Liver (tissue), 10 donors: ENCODE measurements around the gene APPBP2. TPM values are rescaled to one million over a fixed set of nuclear protein-coding genes. Genes with fewer than 3 reads are reported as not detected.

ENCODE experiments used
- DNase-seq: peaks from one replicate; pipeline ENCODE4 v3.0.0-alpha.2; 2017; ENCODE audit warnings: low spot score
- H3K27ac ChIP-seq, 2 donors: one replicate each; pipeline ENCODE4 v1.7.0; 2013; ENCODE audit warnings: inconsistent platforms in 2 of 2, low read length in 2 of 2, control low read depth in 1 of 2, low read depth in 1 of 2, mild to moderate bottlenecking in 1 of 2
- H3K27me3 ChIP-seq, 4 donors: one replicate each; pipeline versions ENCODE4 v1.6.1 to v1.7.0; 2013; ENCODE audit warnings: low read length in 3 of 4, inconsistent platforms in 1 of 4, mild to moderate bottlenecking in 1 of 4, moderate library complexity in 1 of 4; ENCODE audit not compliant: control insufficient read depth in 4 of 4, insufficient read depth in 4 of 4
- H3K36me3 ChIP-seq, 4 donors: one replicate each; pipeline versions ENCODE4 v1.6.1 to v1.7.0; 2013; ENCODE audit warnings: low read length in 3 of 4, mild to moderate bottlenecking in 3 of 4, low read depth in 1 of 4, moderate library complexity in 1 of 4; ENCODE audit not compliant: control insufficient read depth in 4 of 4, insufficient read depth in 3 of 4
- H3K4me1 ChIP-seq, 4 donors: one replicate each; pipeline versions ENCODE4 v1.6.1 to v1.7.0; 2013; ENCODE audit warnings: low read length in 3 of 4, mild to moderate bottlenecking in 3 of 4, moderate library complexity in 1 of 4; ENCODE audit not compliant: control insufficient read depth in 4 of 4, insufficient read depth in 4 of 4
- H3K4me3 ChIP-seq, 3 donors: one replicate each; pipeline versions ENCODE4 v1.6.1 to v1.7.0; 2013; ENCODE audit warnings: low read length in 3 of 3, control low read depth in 1 of 3, low read depth in 1 of 3, mild to moderate bottlenecking in 1 of 3
- H3K9ac ChIP-seq, 2 donors: one replicate each; pipeline ENCODE4 v1.7.0; 2013; ENCODE audit warnings: low read length in 2 of 2, mild to moderate bottlenecking in 2 of 2, moderate library complexity in 2 of 2, control low read depth in 1 of 2, low read depth in 1 of 2
- H3K9me3 ChIP-seq, 4 donors: one replicate each; pipeline versions ENCODE4 v1.6.1 to v1.7.0; 2013; ENCODE audit warnings: low read length in 3 of 4; ENCODE audit not compliant: control insufficient read depth in 4 of 4
- ATF3 ChIP-seq: IDR thresholded peaks from 2 replicates; pipeline ENCODE4 v1.6.1; 2016; ENCODE audit warnings: antibody characterized with exemption
- FOXA1 ChIP-seq: IDR thresholded peaks from 2 replicates; pipeline ENCODE4 v1.6.1; 2016; ENCODE audit warnings: antibody characterized with exemption
- FOXA2 ChIP-seq: IDR thresholded peaks from 2 replicates; pipeline ENCODE4 v1.6.1; 2016; ENCODE audit warnings: antibody characterized with exemption
- GABPA ChIP-seq, 2 donors: IDR thresholded peaks in 1 of 2; conservative IDR thresholded peaks in 1 of 2; 2 replicates each; pipeline ENCODE4 v1.6.1; 2016; ENCODE audit warnings: antibody characterized with exemption in 2 of 2, mild to moderate bottlenecking in 1 of 2, moderate library complexity in 1 of 2
- HNF4A ChIP-seq, 2 donors: conservative IDR thresholded peaks; 2 replicates each; pipeline ENCODE4 v1.6.1; 2016; ENCODE audit warnings: antibody characterized with exemption in 2 of 2, mild to moderate bottlenecking in 2 of 2
- HNF4G ChIP-seq: IDR thresholded peaks from 2 replicates; pipeline ENCODE4 v1.6.1; 2016; ENCODE audit warnings: antibody characterized with exemption
- MAX ChIP-seq: IDR thresholded peaks from 2 replicates; pipeline ENCODE4 v1.6.1; 2016; ENCODE audit warnings: antibody characterized with exemption
- NR2F2 ChIP-seq: IDR thresholded peaks from 2 replicates; pipeline ENCODE4 v1.6.1; 2016; ENCODE audit warnings: antibody characterized with exemption
- RAD21 ChIP-seq, 2 donors: IDR thresholded peaks; 2 replicates each; pipeline ENCODE4 v1.6.1; 2016; ENCODE audit warnings: antibody characterized with exemption in 2 of 2, mild to moderate bottlenecking in 2 of 2
- REST ChIP-seq: IDR thresholded peaks from 2 replicates; pipeline ENCODE4 v1.6.1; 2016; ENCODE audit warnings: antibody characterized with exemption, mild to moderate bottlenecking
- RXRA ChIP-seq, 2 donors: IDR thresholded peaks; 2 replicates each; pipeline ENCODE4 v1.6.1; 2017 to 2018; ENCODE audit warnings: antibody characterized with exemption in 2 of 2, mild to moderate bottlenecking in 1 of 2
- SP1 ChIP-seq: IDR thresholded peaks from 2 replicates; pipeline ENCODE4 v1.6.1; 2018; ENCODE audit warnings: antibody characterized with exemption, mild to moderate bottlenecking
- YY1 ChIP-seq: IDR thresholded peaks from 2 replicates; pipeline ENCODE4 v1.6.1; 2016; ENCODE audit warnings: antibody characterized with exemption, mild to moderate bottlenecking
- ZBTB33 ChIP-seq: IDR thresholded peaks from 2 replicates; pipeline ENCODE4 v1.6.1; 2016; ENCODE audit warnings: antibody characterized with exemption
- WGBS: extraction: QIAGEN DNeasy Blood & Tissue Kit; methylation state at CpG from one replicate; pipeline ENCODE4 v1.1.7; 2013; 5-methylcytosine and 5-hydroxymethylcytosine counted together
- polyA plus RNA-seq, 2 donors: library from polyadenylated mRNA; stranded (reverse) in 1 of 2; unstranded in 1 of 2; fragments of 200-250 nt in 1 of 2; fragments of >200 nt in 1 of 2; fragmentation: Nextera tagmentation in 1 of 2; extraction: Ambion mirVana in 1 of 2; gene quantifications; one replicate each; pipeline versions ENCODE4 v1.2.1 to v1.2.3, GENCODE V29; 2013 to 2015
- small RNA-seq: library from RNA; depleted of rRNA; stranded (forward); fragments of <200 nt; gene quantifications from one replicate; pipeline ENCODE3, GENCODE V24; 2014
- total RNA-seq, 2 donors: library from RNA; depleted of rRNA; stranded (reverse); fragments of >200 nt; gene quantifications; one replicate each; pipeline ENCODE4 v1.2.3, GENCODE V29; 2014
- donor health status: healthy.
- donor health status: healthy.
- donor health status: healthy.
- donor health status: healthy.
- donor health status: healthy.

The APPBP2 gene
- total and polyA plus RNA-seq, 4 donors, result 4.6 to 17.3 (median 9.2) TPM

- peaks cover 0 to 18% (median 10%) of the 10 kb centered on the region in 4 donors for H3K4me1 ChIP-seq
- H3K9me3 ChIP-seq, result no peaks in the 10 kb centered on the region
- H3K9ac ChIP-seq, result no peak overlapping the region
- H3K4me3 ChIP-seq, result no peak overlapping the region
- TF ChIP-seq RAD21 (IDR thresholded peaks at IDR 0.05), result no peak
- no peak for TF ChIP-seq YY1
- TF ChIP-seq ATF3, result no peak
- TF ChIP-seq GABPA (IDR thresholded peaks at IDR 0.05 in 1 of 2, conservative IDR thresholded peaks at IDR 0.05 in 1 of 2), result no peak
- TF ChIP-seq REST, result no peak
- TF ChIP-seq MAX, result no peak
- TF ChIP-seq NR2F2, result no peak
- no peak for TF ChIP-seq ZBTB33
- no peak for TF ChIP-seq RXRA (IDR thresholded peaks at IDR 0.05)
- no peak for TF ChIP-seq FOXA2
- TF ChIP-seq FOXA1, result no peak
- no peak for TF ChIP-seq HNF4A (conservative IDR thresholded peaks at IDR 0.05)
- no peak for TF ChIP-seq HNF4G
- TF ChIP-seq SP1, result no peak
- DNase-seq, result no peak
- WGBS, result 89% methylated on average over 17 of the region's 17 CpGs
- no peaks in the 10 kb centered on the region for H3K36me3 ChIP-seq
- no peak overlapping the region for H3K27ac ChIP-seq
- H3K27me3 ChIP-seq, result no peaks in the 10 kb centered on the region
Measured at GRCh38 chr17:60393840-60394723, 132.0 kb downstream of the APPBP2 start.

Small RNAs within 50 kb of the gene (small RNA-seq; reads per million reads assigned to genes)
- gene AC011921.2, result not detected

Other genes starting within 250 kb of the APPBP2 start
- gene USP32, start 134.1 kb downstream of the APPBP2 start, total RNA-seq, result 100 to 1,000 TPM in 1 of 2 donors, 10 to 100 TPM in 1; 70.9 to 103 TPM
- 10 to 100 TPM; 11.6 to 14.9 TPM for gene USP32, start 134.1 kb downstream of the APPBP2 start, polyA plus RNA-seq
- gene CHCT1, start 103.8 kb downstream of the APPBP2 start, total RNA-seq, result not detected
- gene CHCT1, start 103.8 kb downstream of the APPBP2 start, polyA plus RNA-seq, result not detected
- gene PPM1D, start 74.0 kb upstream of the APPBP2 start, total RNA-seq, result 1 to 10 TPM; 6.4 to 8.7 TPM
- 1 to 10 TPM; 2.0 to 3.6 TPM for gene PPM1D, start 74.0 kb upstream of the APPBP2 start, polyA plus RNA-seq
- 10 to 100 TPM; 10.3 to 24.6 TPM for gene BCAS3, start 151.6 kb upstream of the APPBP2 start, total RNA-seq
- gene BCAS3, start 151.6 kb upstream of the APPBP2 start, polyA plus RNA-seq, result 1 to 10 TPM; 5.8 to 10.0 TPM